GM12875 (cell line): Measurements from ENCODE around the gene ANO2.

ENCODE experiments used
- H3K4me3 ChIP-seq: one replicate; pipeline ENCODE4 v1.5.1; 2011; ENCODE audit warnings: low read depth, low read length, control low read depth
- TF ChIP-seq, protein P1 (sequence below): IDR thresholded peaks from 2 replicates; pipeline ENCODE4 v1.5.1; 2011; ENCODE audit warnings: low read depth, mild to moderate bottlenecking, control low read depth, inconsistent platforms, low read length, moderate library complexity, borderline replicate concordance; ENCODE audit not compliant: insufficient read depth

ANO2 gene

DNA sequence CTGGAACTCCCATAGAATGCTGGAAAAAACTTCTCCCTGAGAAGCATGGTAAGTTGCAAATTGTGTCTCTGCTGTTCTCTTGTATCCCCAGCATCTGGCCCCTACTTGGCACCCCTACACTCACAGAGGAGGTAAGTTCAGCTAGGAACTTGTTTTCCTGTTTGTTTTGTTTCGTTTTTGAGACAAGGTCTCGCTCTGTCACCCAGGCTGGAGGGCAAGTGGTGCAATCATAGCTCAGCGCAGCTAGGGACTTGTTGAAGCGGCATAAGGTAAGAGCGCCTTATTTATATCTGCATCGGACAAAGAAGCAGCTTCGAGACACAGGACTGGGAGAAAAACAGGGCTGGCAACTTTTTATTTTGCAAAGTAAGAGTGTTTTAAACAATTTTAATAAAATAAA lies 18.5 kb upstream of the ANO2 start:
- TF ChIP-seq, protein P1, sequence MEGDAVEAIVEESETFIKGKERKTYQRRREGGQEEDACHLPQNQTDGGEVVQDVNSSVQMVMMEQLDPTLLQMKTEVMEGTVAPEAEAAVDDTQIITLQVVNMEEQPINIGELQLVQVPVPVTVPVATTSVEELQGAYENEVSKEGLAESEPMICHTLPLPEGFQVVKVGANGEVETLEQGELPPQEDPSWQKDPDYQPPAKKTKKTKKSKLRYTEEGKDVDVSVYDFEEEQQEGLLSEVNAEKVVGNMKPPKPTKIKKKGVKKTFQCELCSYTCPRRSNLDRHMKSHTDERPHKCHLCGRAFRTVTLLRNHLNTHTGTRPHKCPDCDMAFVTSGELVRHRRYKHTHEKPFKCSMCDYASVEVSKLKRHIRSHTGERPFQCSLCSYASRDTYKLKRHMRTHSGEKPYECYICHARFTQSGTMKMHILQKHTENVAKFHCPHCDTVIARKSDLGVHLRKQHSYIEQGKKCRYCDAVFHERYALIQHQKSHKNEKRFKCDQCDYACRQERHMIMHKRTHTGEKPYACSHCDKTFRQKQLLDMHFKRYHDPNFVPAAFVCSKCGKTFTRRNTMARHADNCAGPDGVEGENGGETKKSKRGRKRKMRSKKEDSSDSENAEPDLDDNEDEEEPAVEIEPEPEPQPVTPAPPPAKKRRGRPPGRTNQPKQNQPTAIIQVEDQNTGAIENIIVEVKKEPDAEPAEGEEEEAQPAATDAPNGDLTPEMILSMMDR: no peak
- no peak overlapping the region for H3K4me3 ChIP-seq

DNA sequence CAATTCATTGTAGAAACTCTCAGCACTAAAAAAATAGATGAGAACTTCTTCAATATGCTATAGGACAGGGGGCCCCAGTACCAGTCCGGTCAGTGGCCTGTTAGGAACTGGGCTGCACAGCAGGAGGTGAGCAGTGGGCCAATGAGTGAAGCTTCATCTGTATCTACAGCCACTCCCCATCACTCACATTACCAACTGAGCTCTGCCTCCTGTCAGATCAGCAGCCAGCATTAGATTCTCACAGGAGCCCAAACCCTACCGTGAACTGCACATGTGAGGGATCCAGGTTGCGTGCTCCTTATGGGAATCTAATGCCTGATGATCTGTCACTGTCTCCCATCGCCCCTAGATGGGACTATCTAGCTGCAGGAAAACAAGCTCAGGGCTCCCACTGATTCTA lies 15.7 kb upstream of the ANO2 start:
- TF ChIP-seq, protein P1: no peak
- H3K4me3 ChIP-seq: no peak overlapping the region

GRCh38 chr12:5956987-5957386 lies 11.9 kb upstream of the ANO2 start:
- TF ChIP-seq, protein P1: no peak
- H3K4me3 ChIP-seq: no peak overlapping the region

GRCh38 chr12:5954661-5955060 lies 9.6 kb upstream of the ANO2 start:
- no peak overlapping the region for H3K4me3 ChIP-seq
- TF ChIP-seq, protein P1: no peak

DNA sequence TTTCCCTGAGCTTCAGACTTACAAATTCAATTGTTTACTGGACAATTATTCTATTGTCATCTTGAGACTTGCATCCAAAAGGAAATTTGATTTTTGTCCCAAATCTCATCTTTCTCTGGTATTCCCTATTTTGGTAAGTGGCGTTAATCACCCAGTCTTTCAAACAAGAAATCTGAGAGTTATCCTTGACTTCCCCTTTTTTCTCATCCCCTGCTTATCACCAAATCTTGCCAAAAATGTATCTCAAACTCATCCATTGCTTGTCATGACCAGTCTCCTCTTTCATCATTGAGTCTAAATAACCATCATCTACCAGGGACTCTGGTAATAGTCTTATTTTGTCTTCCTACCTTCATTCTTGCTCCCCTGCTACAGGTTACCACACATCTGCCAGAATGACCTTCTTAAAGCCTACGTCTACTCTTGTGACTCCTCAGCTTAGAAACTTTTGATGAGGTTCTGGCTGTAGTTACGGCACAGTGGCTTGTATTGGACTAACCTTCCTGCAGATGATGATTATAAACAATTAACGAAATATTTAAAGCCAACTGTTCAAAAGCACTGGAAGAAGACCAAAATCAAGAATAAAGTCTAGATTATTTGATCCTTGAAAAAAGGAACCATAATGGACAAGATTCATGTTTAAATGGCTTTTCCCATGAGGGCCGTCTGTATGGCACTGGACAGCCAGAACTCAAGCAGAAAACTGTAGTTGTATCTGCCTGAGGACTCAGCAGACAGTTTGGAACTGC lies 9.0 kb upstream of the ANO2 start:
- TF ChIP-seq, protein P1: no peak

GRCh38 chr12:5952031-5952430 lies 7.0 kb upstream of the ANO2 start:
- no peak overlapping the region for H3K4me3 ChIP-seq
- TF ChIP-seq, protein P1: no peak

More for the DNA sequence above, 9.0 kb upstream of the ANO2 start:
- no peak overlapping the region for H3K4me3 ChIP-seq

GRCh38 chr12:5948696-5949095 lies 3.6 kb upstream of the ANO2 start:
- H3K4me3 ChIP-seq: no peak overlapping the region
- TF ChIP-seq, protein P1: no peak
